DOHH2 (cell line): ENCODE data around the gene UCHL5.

ENCODE experiments used
- CTCF ChIP-seq: fragments of 200-600 bp; sonication (generic); IDR thresholded peaks from one replicate; pipeline ENCODE4 v1.5.1; 2014; ENCODE audit warnings: antibody characterized with exemption, mild to moderate bottlenecking, low read depth, low read length; ENCODE audit not compliant: poor library complexity, severe bottlenecking
- EZH2phosphoT487 ChIP-seq: fragments of 200-600 bp; sonication (generic); IDR thresholded peaks from 2 replicates; pipeline ENCODE4 v1.6.1; 2017; ENCODE audit warnings: borderline replicate concordance, mild to moderate bottlenecking, antibody characterized with exemption, low read length, moderate library complexity, mixed read lengths

DNA sequence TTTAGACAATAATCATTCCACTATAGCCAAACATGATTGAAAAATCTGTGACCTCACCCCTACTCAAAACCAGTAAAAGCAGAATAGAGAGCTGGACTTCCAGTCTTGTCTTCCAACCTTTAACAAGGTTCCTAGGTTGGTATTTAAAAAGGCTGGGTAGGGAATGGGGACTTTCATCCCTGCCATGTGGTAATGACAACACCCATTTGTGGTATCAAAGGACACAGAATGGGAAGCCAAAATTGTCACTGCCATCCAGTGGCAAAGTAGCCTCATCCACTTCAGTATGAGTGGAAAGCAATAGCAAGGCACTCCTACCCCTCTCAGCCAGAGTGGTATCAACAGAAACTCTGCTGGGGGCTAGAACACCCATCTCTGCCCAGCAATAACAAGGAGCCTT is 33.9 kb downstream of the UCHL5 start:
- TF ChIP-seq CTCF (no peak), EZH2phosphoT487 (no peak)
